ENCODE results near the gene HAUS7. TPM values are rescaled to one million over a fixed set of nuclear protein-coding genes. Genes with fewer than 3 reads are reported as not detected.

The HAUS7 gene
- total RNA-seq, 4 donors from 2014 or later = 8.2 to 156 (median 16.0) TPM

DNA sequence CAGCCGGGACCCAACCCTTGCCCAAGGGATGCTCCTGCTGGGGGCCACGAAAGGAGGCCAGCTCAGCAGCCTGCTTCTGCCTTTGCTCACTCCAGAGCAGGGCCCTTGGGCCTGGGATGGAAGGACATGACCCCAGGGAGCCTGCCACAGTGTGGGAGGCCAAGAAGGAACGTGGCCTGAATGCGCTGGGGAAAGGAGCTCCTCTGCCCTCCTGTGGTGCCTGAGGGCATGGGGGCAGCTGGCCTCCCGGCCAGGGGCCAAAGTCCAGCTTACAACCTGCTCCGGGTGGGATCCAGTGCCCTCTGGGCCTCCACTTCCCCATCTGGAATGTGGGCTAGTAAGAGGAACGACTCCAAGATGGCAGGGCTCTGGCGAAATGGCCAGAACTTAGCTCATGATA, 45.1 kb upstream of the HAUS7 start:
- H3K27me3 ChIP-seq = no peaks in the 10 kb centered on the region
- no peaks in the 10 kb centered on the region for H3K36me3 ChIP-seq
- no peak overlapping the region for H3K4me3 ChIP-seq
- H3K4me1 ChIP-seq = no peaks in the 10 kb centered on the region
- no peak overlapping the region for H3K27ac ChIP-seq
- DNase-seq = no peak
- TF ChIP-seq, protein P1, sequence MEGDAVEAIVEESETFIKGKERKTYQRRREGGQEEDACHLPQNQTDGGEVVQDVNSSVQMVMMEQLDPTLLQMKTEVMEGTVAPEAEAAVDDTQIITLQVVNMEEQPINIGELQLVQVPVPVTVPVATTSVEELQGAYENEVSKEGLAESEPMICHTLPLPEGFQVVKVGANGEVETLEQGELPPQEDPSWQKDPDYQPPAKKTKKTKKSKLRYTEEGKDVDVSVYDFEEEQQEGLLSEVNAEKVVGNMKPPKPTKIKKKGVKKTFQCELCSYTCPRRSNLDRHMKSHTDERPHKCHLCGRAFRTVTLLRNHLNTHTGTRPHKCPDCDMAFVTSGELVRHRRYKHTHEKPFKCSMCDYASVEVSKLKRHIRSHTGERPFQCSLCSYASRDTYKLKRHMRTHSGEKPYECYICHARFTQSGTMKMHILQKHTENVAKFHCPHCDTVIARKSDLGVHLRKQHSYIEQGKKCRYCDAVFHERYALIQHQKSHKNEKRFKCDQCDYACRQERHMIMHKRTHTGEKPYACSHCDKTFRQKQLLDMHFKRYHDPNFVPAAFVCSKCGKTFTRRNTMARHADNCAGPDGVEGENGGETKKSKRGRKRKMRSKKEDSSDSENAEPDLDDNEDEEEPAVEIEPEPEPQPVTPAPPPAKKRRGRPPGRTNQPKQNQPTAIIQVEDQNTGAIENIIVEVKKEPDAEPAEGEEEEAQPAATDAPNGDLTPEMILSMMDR (IDR thresholded peaks at IDR 0.05) = no peak
- TF ChIP-seq POLR2A (IDR thresholded peaks at IDR 0.05) = no peak
- no peaks in the 10 kb centered on the region for H3K9me3 ChIP-seq

DNA sequence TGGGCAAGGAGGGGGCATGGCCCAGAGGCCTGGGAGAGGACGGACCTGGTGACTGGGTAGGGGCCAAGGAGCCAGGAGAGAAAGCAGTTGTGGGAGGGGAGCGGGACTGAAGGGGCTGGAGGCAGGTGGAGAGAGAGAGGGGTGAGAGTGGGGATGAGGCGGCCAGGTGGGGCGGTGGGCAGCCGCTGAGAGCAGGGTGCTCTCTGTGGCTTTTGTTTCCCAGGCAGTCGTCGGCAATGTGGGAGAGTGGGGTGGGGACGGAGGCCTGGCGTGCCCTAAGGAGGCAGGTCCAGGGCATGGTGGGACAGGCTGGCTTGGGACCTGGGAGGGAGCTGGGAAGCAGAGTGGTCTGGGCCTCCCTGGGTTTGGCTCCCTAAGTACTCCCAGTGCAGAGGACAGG, 43.9 kb upstream of the HAUS7 start:
- Histone ChIP-seq H3K4me1 (no peaks in the 10 kb centered on the region), H3K36me3 (no peaks in the 10 kb centered on the region), H3K9me3 (no peaks in the 10 kb centered on the region), H3K27me3 (no peaks in the 10 kb centered on the region), H3K4me3 (no peak overlapping the region), H3K27ac (no peak overlapping the region)
- DNase-seq = no peak
- TF ChIP-seq POLR2A (IDR thresholded peaks at IDR 0.05) = no peak
- TF ChIP-seq, protein P1 (IDR thresholded peaks at IDR 0.05) = no peak

DNA sequence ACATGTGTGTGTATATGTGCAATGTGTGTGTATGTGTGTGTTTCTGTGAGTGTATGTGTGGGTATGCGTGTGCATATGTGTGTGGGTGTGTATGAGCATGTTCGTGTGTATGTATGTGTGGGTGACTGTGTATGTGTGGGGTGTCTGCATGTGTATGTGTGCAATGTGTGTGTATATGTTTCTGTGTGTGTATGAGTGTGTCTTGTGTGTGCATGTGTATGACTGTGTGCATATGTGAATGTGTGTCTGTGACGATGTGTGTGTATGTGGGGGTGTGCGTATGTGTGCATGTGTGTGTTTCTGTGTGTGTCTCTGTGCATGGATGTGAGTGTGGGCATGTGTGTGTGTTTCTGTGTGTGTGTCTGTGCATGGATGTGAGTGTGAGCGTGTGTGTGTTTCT, 42.9 kb upstream of the HAUS7 start:
- Histone ChIP-seq H3K4me1 (no peaks in the 10 kb centered on the region), H3K27me3 (no peaks in the 10 kb centered on the region), H3K9me3 (no peaks in the 10 kb centered on the region), H3K27ac (no peak overlapping the region), H3K36me3 (no peaks in the 10 kb centered on the region), H3K4me3 (no peak overlapping the region)
- TF ChIP-seq POLR2A (IDR thresholded peaks at IDR 0.05) = no peak
- TF ChIP-seq, protein P1 (IDR thresholded peaks at IDR 0.05) = no peak
- no peak for DNase-seq

DNA sequence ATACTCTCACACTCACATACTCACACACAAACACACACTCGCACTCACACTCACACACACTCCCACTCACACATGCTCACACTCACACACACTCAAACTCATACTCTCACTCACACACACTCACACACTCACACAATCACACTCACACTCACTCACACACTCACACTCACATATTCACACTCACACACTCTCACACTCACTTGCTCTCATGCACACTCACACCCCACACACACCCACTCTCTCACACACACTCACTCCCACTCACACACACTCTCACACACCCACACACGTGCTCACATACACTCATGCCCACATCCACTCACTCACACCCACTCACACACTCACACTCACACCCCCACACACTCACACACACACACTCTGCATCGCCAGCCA, 42.1 kb upstream of the HAUS7 start:
- Histone ChIP-seq H3K9me3 (no peaks in the 10 kb centered on the region), H3K27me3 (no peaks in the 10 kb centered on the region), H3K27ac (no peak overlapping the region), H3K4me3 (no peak overlapping the region), H3K4me1 (peaks cover 0 to 4% (median 0%) of the 10 kb centered on the region in 4 donors), H3K36me3 (no peaks in the 10 kb centered on the region)
- DNase-seq = no peak
- TF ChIP-seq POLR2A (IDR thresholded peaks at IDR 0.05) = no peak
- TF ChIP-seq, protein P1 (IDR thresholded peaks at IDR 0.05) = no peak

DNA sequence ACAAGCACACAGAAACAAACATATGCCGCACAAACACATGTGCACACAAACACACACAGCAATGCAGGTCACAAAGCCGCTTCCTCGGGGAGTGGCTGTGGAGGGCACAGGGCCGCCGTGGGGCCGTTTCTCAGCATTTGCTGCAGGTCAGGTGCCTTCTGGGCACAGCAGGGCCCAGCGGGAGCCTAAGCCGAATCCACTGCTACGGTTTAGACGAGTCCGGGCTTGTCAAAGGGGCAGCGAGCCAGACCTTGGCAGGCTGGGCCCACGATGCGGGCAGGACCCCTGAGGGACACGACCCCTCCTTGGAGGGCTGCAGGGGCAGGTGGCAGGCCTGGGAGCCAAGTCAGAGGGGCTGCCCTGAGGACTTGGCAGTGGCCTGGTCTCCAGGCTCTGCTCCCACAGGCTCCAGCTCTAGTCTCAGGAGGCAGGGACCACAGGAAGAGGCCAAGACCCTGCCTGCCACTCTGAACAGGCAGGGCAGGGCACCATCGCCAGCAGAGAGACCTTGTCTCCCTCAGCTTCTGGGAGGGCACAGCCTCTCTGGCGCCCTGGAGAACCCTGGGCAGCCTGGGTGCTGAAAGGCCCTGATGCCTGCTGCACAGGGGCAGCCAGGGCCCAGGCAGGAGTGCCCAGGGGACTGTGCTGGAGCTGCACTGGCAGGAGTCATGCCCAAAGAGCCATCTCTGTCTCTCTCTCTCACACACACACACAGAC, 41.6 kb upstream of the HAUS7 start:
- Histone ChIP-seq H3K9me3 (no peaks in the 10 kb centered on the region), H3K27ac (no peak overlapping the region), H3K27me3 (no peaks in the 10 kb centered on the region), H3K4me3 (no peak overlapping the region), H3K4me1 (peaks cover 0 to 4% (median 0%) of the 10 kb centered on the region in 4 donors), H3K36me3 (no peaks in the 10 kb centered on the region)
- no peak for DNase-seq
- TF ChIP-seq POLR2A (IDR thresholded peaks at IDR 0.05) = no peak
- TF ChIP-seq, protein P1 (IDR thresholded peaks at IDR 0.05) = no peak

Measured in Peyer's patch (tissue), 4 donors.